Suprapubic skin (tissue), 4 donors: Measurements from ENCODE around the gene TRMT2A.

Experiments
- CTCF ChIP-seq, 2 donors: fragments of 200-600 bp in 1 of 2; fragments of 450-650 bp in 1 of 2; sonication (generic) in 1 of 2; IDR thresholded peaks; one replicate each; pipeline ENCODE4 v1.5.1; 2016 to 2019; ENCODE audit warnings: antibody characterized with exemption in 2 of 2, mild to moderate bottlenecking in 1 of 2, moderate library complexity in 1 of 2
- POLR2A ChIP-seq, 2 donors: fragments of 450-650 bp; IDR thresholded peaks; one replicate each; pipeline ENCODE4 v1.6.1; 2017; ENCODE audit warnings: antibody characterized with exemption in 2 of 2, mild to moderate bottlenecking in 2 of 2, moderate library complexity in 2 of 2
- POLR2AphosphoS5 ChIP-seq, 3 donors: sonication (generic); formaldehyde crosslinking; IDR thresholded peaks; one replicate each; pipeline ENCODE4 v1.6.1; 2017; ENCODE audit warnings: antibody characterized with exemption in 3 of 3

DNA sequence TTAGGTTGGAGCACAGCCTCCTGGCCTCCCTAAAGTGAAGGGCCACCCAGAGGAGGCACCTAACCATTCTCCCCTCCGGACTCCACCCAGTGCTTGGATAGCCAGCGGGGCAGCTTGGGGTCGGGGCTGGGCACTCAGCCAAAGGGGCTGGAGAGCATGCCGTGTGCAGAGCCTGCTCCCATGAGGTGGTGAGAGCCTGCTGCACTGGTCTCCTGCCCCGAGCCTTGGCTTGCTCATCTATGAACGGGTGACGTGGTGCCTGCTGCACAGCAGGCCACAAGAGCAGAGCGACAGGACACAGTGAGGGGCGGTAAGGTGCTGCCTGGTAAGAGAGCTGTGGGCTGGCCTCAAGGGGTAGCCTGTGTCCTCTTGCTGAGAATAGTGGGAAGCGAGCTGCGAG lies 47.8 kb upstream of the TRMT2A start:
- no peak for TF ChIP-seq POLR2A (IDR thresholded peaks at IDR 0.05)
- no peak for TF ChIP-seq CTCF (IDR thresholded peaks at IDR 0.05)
- no peak for TF ChIP-seq POLR2AphosphoS5 (IDR thresholded peaks at IDR 0.05)
